Measurements from ENCODE around the gene EEF2K. TPM values are rescaled to one million over a fixed set of nuclear protein-coding genes. Genes with fewer than 3 reads are reported as not detected.

Gene EEF2K
- polyA plus RNA-seq, 4 donors, result 2.4 to 23.5 (median 5.8) TPM

GRCh38 chr16:22184615-22184968 lies 21.5 kb upstream of the EEF2K start:
- Histone ChIP-seq H3K27ac (ENCODE audit: low read depth in 1 of 3, low read length in 2 of 3) (no peak overlapping the region), H3K27me3 (ENCODE audit: control insufficient read depth in 3 of 3, insufficient read depth in 3 of 3, low read length in 3 of 3) (no peaks in the 10 kb centered on the region), H3K36me3 (ENCODE audit: control insufficient read depth in 3 of 3, insufficient read depth in 2 of 3, low read depth in 1 of 3, low read length in 3 of 3) (no peaks in the 10 kb centered on the region), H3K4me1 (ENCODE audit: control insufficient read depth in 3 of 3, insufficient read depth in 2 of 3, low read depth in 1 of 3, low read length in 2 of 3) (peaks cover 2 to 12% (median 8%) of the 10 kb centered on the region in 3 donors), H3K4me3 (ENCODE audit: low read depth in 1 of 3, low read length in 3 of 3) (no peak overlapping the region), H3K9me3 (ENCODE audit: control insufficient read depth in 2 of 2, insufficient read depth in 1 of 2, low read depth in 1 of 2, low read length in 1 of 2) (no peaks in the 10 kb centered on the region)
- no peak for DNase-seq
- FAIRE-seq, result no peak
- WGBS, 3 donors, result 88 to 93% (median 93%) methylated on average over 6 of the region's 6 CpGs

GRCh38 chr16:22186517-22186916 lies 19.6 kb upstream of the EEF2K start:
- no peak overlapping the region for H3K27ac ChIP-seq (ENCODE audit: low read depth in 1 of 3, low read length in 2 of 3)
- no peaks in the 10 kb centered on the region for H3K9me3 ChIP-seq (ENCODE audit: control insufficient read depth in 2 of 2, insufficient read depth in 1 of 2, low read depth in 1 of 2, low read length in 1 of 2)
- WGBS, 3 donors, result 79 to 100% (median 80%) methylated on average over 1 to 3 of the region's 3 CpGs
- DNase-seq (no peak), FAIRE-seq (no peak)
- no peaks in the 10 kb centered on the region for H3K36me3 ChIP-seq (ENCODE audit: control insufficient read depth in 3 of 3, insufficient read depth in 2 of 3, low read depth in 1 of 3, low read length in 3 of 3)
- no peak overlapping the region for H3K4me3 ChIP-seq (ENCODE audit: low read depth in 1 of 3, low read length in 3 of 3)
- no peaks in the 10 kb centered on the region for H3K27me3 ChIP-seq (ENCODE audit: control insufficient read depth in 3 of 3, insufficient read depth in 3 of 3, low read length in 3 of 3)
- peaks cover 2 to 15% (median 8%) of the 10 kb centered on the region in 3 donors for H3K4me1 ChIP-seq (ENCODE audit: control insufficient read depth in 3 of 3, insufficient read depth in 2 of 3, low read depth in 1 of 3, low read length in 2 of 3)

- DNase-seq (no peak), FAIRE-seq (no peak)
- Histone ChIP-seq H3K9me3 (ENCODE audit: control insufficient read depth in 2 of 2, insufficient read depth in 1 of 2, low read depth in 1 of 2, low read length in 1 of 2) (no peaks in the 10 kb centered on the region), H3K4me1 (ENCODE audit: control insufficient read depth in 3 of 3, insufficient read depth in 2 of 3, low read depth in 1 of 3, low read length in 2 of 3) (peaks cover 5 to 23% (median 8%) of the 10 kb centered on the region in 3 donors), H3K27ac (ENCODE audit: low read depth in 1 of 3, low read length in 2 of 3) (peak overlapping the region in 2 of 3 donors; percentile 41 to 99), H3K4me3 (ENCODE audit: low read depth in 1 of 3, low read length in 3 of 3) (no peak overlapping the region), H3K27me3 (ENCODE audit: control insufficient read depth in 3 of 3, insufficient read depth in 3 of 3, low read length in 3 of 3) (no peaks in the 10 kb centered on the region), H3K36me3 (ENCODE audit: control insufficient read depth in 3 of 3, insufficient read depth in 2 of 3, low read depth in 1 of 3, low read length in 3 of 3) (no peaks in the 10 kb centered on the region)
- 11 to 53% (median 53%) methylated on average over 2 of the region's 2 CpGs for WGBS, 3 donors
Measured at GRCh38 chr16:22188267-22188594, 17.8 kb upstream of the EEF2K start.

GRCh38 chr16:22188595-22189442 lies 17.3 kb upstream of the EEF2K start:
- Histone ChIP-seq H3K4me3 (ENCODE audit: low read depth in 1 of 3, low read length in 3 of 3) (no peak overlapping the region), H3K36me3 (ENCODE audit: control insufficient read depth in 3 of 3, insufficient read depth in 2 of 3, low read depth in 1 of 3, low read length in 3 of 3) (no peaks in the 10 kb centered on the region), H3K9me3 (ENCODE audit: control insufficient read depth in 2 of 2, insufficient read depth in 1 of 2, low read depth in 1 of 2, low read length in 1 of 2) (no peaks in the 10 kb centered on the region), H3K27me3 (ENCODE audit: control insufficient read depth in 3 of 3, insufficient read depth in 3 of 3, low read length in 3 of 3) (no peaks in the 10 kb centered on the region), H3K4me1 (ENCODE audit: control insufficient read depth in 3 of 3, insufficient read depth in 2 of 3, low read depth in 1 of 3, low read length in 2 of 3) (peaks cover 5 to 23% (median 8%) of the 10 kb centered on the region in 3 donors), H3K27ac (ENCODE audit: low read depth in 1 of 3, low read length in 2 of 3) (peak overlapping the region; percentile 89 to 99 (median 98))
- FAIRE-seq (no peak), DNase-seq (peak; percentile 88 to 90)
- whole genome bisulfite sequencing, 3 donors, result 23 to 30% (median 29%) methylated on average over 8 of the region's 8 CpGs

- H3K27ac ChIP-seq (ENCODE audit: low read depth in 1 of 3, low read length in 2 of 3), result peak overlapping the region; percentile 89 to 99 (median 98)
- FAIRE-seq, result no peak
- peak overlapping the region; percentile 31 to 67 (median 63) for H3K4me3 ChIP-seq (ENCODE audit: low read depth in 1 of 3, low read length in 3 of 3)
- no peaks in the 10 kb centered on the region for H3K27me3 ChIP-seq (ENCODE audit: control insufficient read depth in 3 of 3, insufficient read depth in 3 of 3, low read length in 3 of 3)
- WGBS, 3 donors, result 1% methylated on average over 18 of the region's 18 CpGs
- peak in 1 of 2 donors; percentile 59 for DNase-seq
- no peaks in the 10 kb centered on the region for H3K9me3 ChIP-seq (ENCODE audit: control insufficient read depth in 2 of 2, insufficient read depth in 1 of 2, low read depth in 1 of 2, low read length in 1 of 2)
- no peaks in the 10 kb centered on the region for H3K36me3 ChIP-seq (ENCODE audit: control insufficient read depth in 3 of 3, insufficient read depth in 2 of 3, low read depth in 1 of 3, low read length in 3 of 3)
- H3K4me1 ChIP-seq (ENCODE audit: control insufficient read depth in 3 of 3, insufficient read depth in 2 of 3, low read depth in 1 of 3, low read length in 2 of 3), result peaks cover 5 to 23% (median 8%) of the 10 kb centered on the region in 3 donors
Measured at GRCh38 chr16:22189473-22190080, 16.5 kb upstream of the EEF2K start.

- peak; percentile 89 to 100 for DNase-seq
- Histone ChIP-seq H3K4me1 (ENCODE audit: control insufficient read depth in 3 of 3, insufficient read depth in 2 of 3, low read depth in 1 of 3, low read length in 2 of 3) (peaks cover 8 to 23% (median 8%) of the 10 kb centered on the region in 3 donors), H3K27me3 (ENCODE audit: control insufficient read depth in 3 of 3, insufficient read depth in 3 of 3, low read length in 3 of 3) (no peaks in the 10 kb centered on the region), H3K36me3 (ENCODE audit: control insufficient read depth in 3 of 3, insufficient read depth in 2 of 3, low read depth in 1 of 3, low read length in 3 of 3) (no peaks in the 10 kb centered on the region), H3K4me3 (ENCODE audit: low read depth in 1 of 3, low read length in 3 of 3) (peak overlapping the region; percentile 58 to 67 (median 63)), H3K9me3 (ENCODE audit: control insufficient read depth in 2 of 2, insufficient read depth in 1 of 2, low read depth in 1 of 2, low read length in 1 of 2) (no peaks in the 10 kb centered on the region), H3K27ac (ENCODE audit: low read depth in 1 of 3, low read length in 2 of 3) (peak overlapping the region; percentile 89 to 99 (median 98))
- 0 to 1% (median 0%) methylated on average over 47 to 72 of the region's 72 CpGs for WGBS, 3 donors
- FAIRE-seq, result no peak
Measured at GRCh38 chr16:22190081-22190775, 15.8 kb upstream of the EEF2K start.

GRCh38 chr16:22190776-22191531 lies 15.1 kb upstream of the EEF2K start:
- FAIRE-seq (no peak), DNase-seq (peak; percentile 100)
- Histone ChIP-seq H3K27me3 (ENCODE audit: control insufficient read depth in 3 of 3, insufficient read depth in 3 of 3, low read length in 3 of 3) (no peaks in the 10 kb centered on the region), H3K9me3 (ENCODE audit: control insufficient read depth in 2 of 2, insufficient read depth in 1 of 2, low read depth in 1 of 2, low read length in 1 of 2) (no peaks in the 10 kb centered on the region), H3K36me3 (ENCODE audit: control insufficient read depth in 3 of 3, insufficient read depth in 2 of 3, low read depth in 1 of 3, low read length in 3 of 3) (no peaks in the 10 kb centered on the region), H3K27ac (ENCODE audit: low read depth in 1 of 3, low read length in 2 of 3) (peak overlapping the region; percentile 91 to 99 (median 97)), H3K4me3 (ENCODE audit: low read depth in 1 of 3, low read length in 3 of 3) (peak overlapping the region; percentile 26 to 50 (median 47)), H3K4me1 (ENCODE audit: control insufficient read depth in 3 of 3, insufficient read depth in 2 of 3, low read depth in 1 of 3, low read length in 2 of 3) (peaks cover 8 to 23% (median 8%) of the 10 kb centered on the region in 3 donors)
- 1% methylated on average over 40 to 43 of the region's 43 CpGs for WGBS, 3 donors

Data from small intestine (tissue), 7 donors.